ENCODE data around the gene HIF1AN.

HIF1AN gene

DNA sequence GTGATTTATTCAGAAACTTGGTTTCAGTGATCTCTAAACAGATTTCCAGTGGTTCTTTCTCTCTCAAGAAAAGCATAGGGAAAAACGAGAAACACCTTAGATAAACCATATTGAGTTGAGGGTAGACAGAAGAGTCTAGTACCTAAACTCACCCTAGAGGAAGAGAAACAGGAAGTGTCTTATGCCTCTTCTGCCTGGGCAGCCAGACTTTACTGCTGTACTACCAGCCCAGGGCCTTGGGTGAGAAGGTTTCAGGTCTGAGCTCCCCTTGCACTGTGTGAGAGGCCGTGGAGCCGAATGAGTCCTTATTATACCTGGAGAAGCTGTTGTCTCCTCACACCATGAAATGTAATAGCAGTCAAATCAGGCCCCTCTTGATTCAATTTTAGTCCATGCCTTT is 18.2 kb downstream of the HIF1AN start:
- TF ChIP-seq SPI1 (IDR thresholded peaks at IDR 0.05; ENCODE audit: low read depth, low read length) (peak; percentile 51), PAX5 (IDR thresholded peaks at IDR 0.05; ENCODE audit: insufficient read depth, low read length, severe bottlenecking) (no peak), TAF1 (IDR thresholded peaks at IDR 0.05; ENCODE audit: low read depth, low read length) (no peak)
- FAIRE-seq (no peak), DNase-seq (ENCODE audit: insufficient read length, low spot score) (no peak)

DNA sequence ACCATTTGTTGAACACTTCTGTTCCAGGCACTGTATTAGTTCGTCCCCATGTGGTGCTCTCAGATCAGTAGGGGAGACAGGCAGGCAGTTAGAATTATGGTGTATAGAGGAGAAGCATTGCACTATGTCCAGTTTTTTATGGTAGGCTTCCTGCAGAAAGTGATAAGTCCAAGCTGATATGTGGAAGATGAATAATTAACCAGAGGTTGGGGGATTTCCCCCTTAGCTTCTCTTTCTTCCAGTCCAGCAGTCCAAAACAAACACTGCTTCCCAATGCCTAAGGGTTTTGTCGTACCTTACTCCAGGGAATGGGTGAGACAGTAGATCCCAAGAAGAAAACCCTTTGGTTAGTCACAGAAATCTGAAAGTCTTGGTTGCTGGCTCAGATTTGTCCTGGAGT is 19.2 kb downstream of the HIF1AN start:
- TF ChIP-seq PAX5 (IDR thresholded peaks at IDR 0.05; ENCODE audit: insufficient read depth, low read length, severe bottlenecking) = no peak
- no peak for TF ChIP-seq POU2F2 (IDR thresholded peaks at IDR 0.05; ENCODE audit: low read depth, low read length)
- no peak for TF ChIP-seq POLR2AphosphoS5 (IDR thresholded peaks at IDR 0.05; ENCODE audit: low read depth, low read length)
- no peak for TF ChIP-seq TAF1 (IDR thresholded peaks at IDR 0.05; ENCODE audit: low read depth, low read length)
- no peak for TF ChIP-seq SPI1 (IDR thresholded peaks at IDR 0.05; ENCODE audit: low read depth, low read length)
- no peak for TF ChIP-seq POLR2A (IDR thresholded peaks at IDR 0.05; ENCODE audit: low read depth, low read length)
- FAIRE-seq (no peak), DNase-seq (ENCODE audit: insufficient read length, low spot score) (no peak)

DNA sequence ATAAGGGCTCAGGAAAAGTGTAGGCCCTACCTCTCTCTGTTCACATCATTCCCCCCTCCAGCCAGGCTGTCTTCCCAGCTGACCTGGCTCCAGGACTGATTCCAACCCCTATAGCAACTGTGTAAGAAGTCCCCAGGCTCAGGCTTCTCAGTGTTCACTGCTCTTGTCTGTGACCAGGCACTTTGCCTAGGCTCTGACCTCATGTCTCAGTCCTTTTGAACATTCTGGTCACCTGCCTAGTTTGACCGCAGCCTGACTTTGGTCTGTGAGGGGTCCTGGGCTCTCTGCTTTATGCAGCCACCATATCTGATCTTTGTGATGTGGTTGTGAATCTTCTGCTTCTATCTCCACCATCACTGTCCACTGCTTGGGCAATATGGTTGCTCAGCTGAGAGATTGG is 24.5 kb downstream of the HIF1AN start:
- TF ChIP-seq POLR2AphosphoS5 (IDR thresholded peaks at IDR 0.05; ENCODE audit: low read depth, low read length) = no peak
- TF ChIP-seq POU2F2 (IDR thresholded peaks at IDR 0.05; ENCODE audit: low read depth, low read length) = no peak
- TF ChIP-seq PAX5 (IDR thresholded peaks at IDR 0.05; ENCODE audit: insufficient read depth, low read length, severe bottlenecking) = no peak
- TF ChIP-seq POLR2A (IDR thresholded peaks at IDR 0.05; ENCODE audit: low read depth, low read length) = no peak
- TF ChIP-seq TAF1 (IDR thresholded peaks at IDR 0.05; ENCODE audit: low read depth, low read length) = no peak
- no peak for FAIRE-seq
- DNase-seq (ENCODE audit: insufficient read length, low spot score) = no peak

DNA sequence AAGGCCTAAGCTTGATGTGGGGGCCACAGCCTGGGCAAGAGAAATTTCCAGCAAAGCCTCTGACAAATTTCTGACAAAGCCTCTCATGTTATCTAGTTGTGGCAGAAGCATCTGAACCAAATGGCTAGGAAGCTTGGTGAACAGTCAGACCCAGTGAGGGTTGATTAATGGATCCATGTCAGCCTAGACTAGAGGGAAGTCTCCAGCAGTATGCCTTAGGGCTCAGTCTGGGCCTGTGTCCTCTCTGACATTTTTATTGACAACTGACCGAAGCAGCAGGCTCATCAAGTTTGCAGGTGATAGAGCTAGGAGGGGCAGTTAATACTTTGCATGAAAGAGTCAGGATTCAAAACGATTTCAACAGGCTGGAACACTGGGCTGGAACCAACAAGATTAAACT is 25.3 kb downstream of the HIF1AN start:
- no peak for FAIRE-seq
- TF ChIP-seq POU2F2 (IDR thresholded peaks at IDR 0.05; ENCODE audit: low read depth, low read length) = no peak
- TF ChIP-seq POLR2A (IDR thresholded peaks at IDR 0.05; ENCODE audit: low read depth, low read length) = no peak

DNA sequence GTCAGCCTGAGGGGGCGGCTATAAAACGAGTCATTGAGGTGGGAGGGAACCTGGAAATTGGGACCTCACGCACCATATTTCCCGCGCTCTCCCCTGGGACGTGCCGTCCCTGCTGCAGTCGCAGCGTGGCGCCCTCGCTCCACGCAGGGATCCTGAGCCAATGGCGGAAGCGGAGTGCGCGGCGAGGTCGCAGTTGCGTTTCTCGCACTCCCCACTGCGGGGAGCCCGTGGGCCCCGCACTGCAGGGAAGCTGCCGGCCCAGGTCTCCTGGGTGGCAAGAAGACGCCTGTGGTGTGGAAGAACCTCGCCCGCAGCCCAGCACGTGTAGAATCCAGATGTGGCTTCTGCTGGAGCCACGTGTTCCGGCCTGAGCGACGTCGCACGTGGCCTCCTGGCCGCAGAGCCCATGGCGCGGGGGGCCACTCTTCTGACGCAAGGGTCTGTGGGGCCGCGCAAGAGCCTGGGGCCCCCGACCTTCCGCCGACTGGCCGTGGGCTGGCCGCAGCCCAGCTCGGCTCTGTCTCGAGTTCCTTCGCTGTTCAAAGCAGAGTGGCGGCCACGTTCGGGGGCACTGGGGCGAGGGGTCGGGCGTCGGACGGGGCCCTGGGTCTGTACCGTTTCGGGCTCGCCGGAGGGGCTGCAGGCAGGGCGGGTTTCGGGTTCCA is 26.4 kb downstream of the HIF1AN start:
- DNase-seq (ENCODE audit: insufficient read length, low spot score) = peak; percentile 73
- peak; percentile 89 for FAIRE-seq
- TF ChIP-seq PAX5 (IDR thresholded peaks at IDR 0.05; ENCODE audit: insufficient read depth, low read length, severe bottlenecking) = no peak

More for the DNA sequence above, 25.3 kb downstream of the HIF1AN start:
- DNase-seq (ENCODE audit: insufficient read length, low spot score) = no peak

DNA sequence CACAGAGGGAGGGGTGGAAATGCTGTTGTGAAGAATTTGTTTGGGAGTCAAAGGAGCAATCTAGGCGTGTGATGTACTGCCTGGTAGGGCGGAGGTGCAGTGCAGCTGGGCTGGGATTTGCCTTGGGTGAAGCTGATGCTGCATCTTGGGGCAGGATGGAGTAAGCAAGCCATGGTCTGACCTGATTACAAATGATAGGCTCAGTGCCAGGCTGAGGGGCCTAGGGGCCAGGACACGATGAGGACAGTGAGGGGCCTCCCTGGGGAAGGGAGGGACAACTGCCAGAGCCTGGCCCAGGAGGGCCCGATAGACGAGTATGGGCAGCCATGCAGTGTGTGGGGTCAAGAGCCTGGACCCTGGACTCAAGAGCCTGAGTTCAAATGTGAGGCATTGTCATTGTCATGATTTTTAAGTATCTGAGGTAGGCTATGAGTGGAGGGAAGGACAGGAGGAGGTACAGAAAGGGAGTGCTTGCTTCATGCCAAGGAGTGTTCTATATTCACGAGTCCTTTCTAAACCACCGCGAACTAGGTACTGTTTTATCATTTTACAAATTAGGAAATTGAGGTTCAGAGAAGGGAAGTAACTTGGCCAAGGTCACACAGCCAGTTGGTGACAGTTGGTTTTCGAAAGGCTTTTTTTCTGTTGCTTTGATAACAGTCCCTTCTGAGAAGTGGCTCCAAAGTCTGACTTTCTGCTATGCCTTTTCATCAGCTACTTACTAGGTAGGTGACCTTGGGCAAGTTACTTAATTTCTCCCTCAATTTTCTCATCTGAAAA is 29.7 kb downstream of the HIF1AN start:
- no peak for TF ChIP-seq PAX5 (IDR thresholded peaks at IDR 0.05; ENCODE audit: insufficient read depth, low read length, severe bottlenecking)
- no peak for TF ChIP-seq SPI1 (IDR thresholded peaks at IDR 0.05; ENCODE audit: low read depth, low read length)
- TF ChIP-seq TAF1 (IDR thresholded peaks at IDR 0.05; ENCODE audit: low read depth, low read length) = no peak
- no peak for TF ChIP-seq POLR2AphosphoS5 (IDR thresholded peaks at IDR 0.05; ENCODE audit: low read depth, low read length)
- no peak for TF ChIP-seq POU2F2 (IDR thresholded peaks at IDR 0.05; ENCODE audit: low read depth, low read length)
- TF ChIP-seq POLR2A (IDR thresholded peaks at IDR 0.05; ENCODE audit: low read depth, low read length) = no peak
- no peak for DNase-seq (ENCODE audit: insufficient read length, low spot score)
- no peak for FAIRE-seq

DNA sequence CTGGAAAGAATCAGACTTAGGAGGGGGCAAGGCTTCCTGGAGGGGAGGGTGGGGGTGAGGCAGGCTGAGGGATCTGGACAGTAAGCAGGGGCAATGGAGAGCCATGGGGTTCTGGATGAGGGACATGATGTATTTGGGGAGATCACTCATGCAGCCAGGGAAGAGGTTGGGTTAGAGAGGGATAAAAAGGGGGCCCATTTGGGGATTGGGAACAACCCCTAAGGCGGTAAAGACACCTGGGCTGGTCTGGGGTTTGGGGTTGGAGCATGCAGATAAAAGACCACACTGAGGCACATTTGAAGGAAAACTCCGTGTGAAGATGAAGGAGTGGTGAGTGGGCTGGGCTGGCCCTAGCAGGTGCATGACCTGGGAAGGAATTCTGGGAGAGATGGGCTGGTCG is 30.8 kb downstream of the HIF1AN start:
- TF ChIP-seq POLR2A (IDR thresholded peaks at IDR 0.05; ENCODE audit: low read depth, low read length) (no peak), POU2F2 (IDR thresholded peaks at IDR 0.05; ENCODE audit: low read depth, low read length) (no peak), TAF1 (IDR thresholded peaks at IDR 0.05; ENCODE audit: low read depth, low read length) (no peak), PAX5 (IDR thresholded peaks at IDR 0.05; ENCODE audit: insufficient read depth, low read length, severe bottlenecking) (no peak), SPI1 (IDR thresholded peaks at IDR 0.05; ENCODE audit: low read depth, low read length) (no peak), POLR2AphosphoS5 (IDR thresholded peaks at IDR 0.05; ENCODE audit: low read depth, low read length) (no peak)
- FAIRE-seq (no peak), DNase-seq (ENCODE audit: insufficient read length, low spot score) (no peak)

DNA sequence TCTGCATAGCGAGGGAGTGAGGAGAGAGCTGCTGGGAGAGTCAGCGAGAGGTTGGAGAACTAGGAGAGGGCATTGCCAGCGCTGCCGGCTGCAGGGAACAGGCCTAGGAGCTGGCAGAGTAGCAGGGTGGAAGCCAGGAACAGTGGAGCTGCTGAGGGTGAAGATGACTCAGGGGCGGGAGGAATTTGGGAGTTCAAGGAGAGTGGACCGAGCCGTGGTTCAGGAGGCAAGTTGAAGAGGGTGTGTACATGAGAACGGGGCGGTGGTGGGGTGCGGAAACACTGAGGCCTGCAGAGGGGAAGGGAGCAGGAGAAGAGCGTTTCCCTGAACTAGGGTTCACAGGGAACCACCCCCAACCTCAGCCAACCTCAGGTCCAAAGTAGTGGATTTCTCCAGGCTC is 31.5 kb downstream of the HIF1AN start:
- DNase-seq (ENCODE audit: insufficient read length, low spot score) = no peak
- no peak for TF ChIP-seq PAX5 (IDR thresholded peaks at IDR 0.05; ENCODE audit: insufficient read depth, low read length, severe bottlenecking)
- TF ChIP-seq POLR2A (IDR thresholded peaks at IDR 0.05; ENCODE audit: low read depth, low read length) = no peak
- no peak for TF ChIP-seq SPI1 (IDR thresholded peaks at IDR 0.05; ENCODE audit: low read depth, low read length)
- TF ChIP-seq POU2F2 (IDR thresholded peaks at IDR 0.05; ENCODE audit: low read depth, low read length) = no peak
- TF ChIP-seq POLR2AphosphoS5 (IDR thresholded peaks at IDR 0.05; ENCODE audit: low read depth, low read length) = no peak
- no peak for TF ChIP-seq TAF1 (IDR thresholded peaks at IDR 0.05; ENCODE audit: low read depth, low read length)
- no peak for FAIRE-seq

DNA sequence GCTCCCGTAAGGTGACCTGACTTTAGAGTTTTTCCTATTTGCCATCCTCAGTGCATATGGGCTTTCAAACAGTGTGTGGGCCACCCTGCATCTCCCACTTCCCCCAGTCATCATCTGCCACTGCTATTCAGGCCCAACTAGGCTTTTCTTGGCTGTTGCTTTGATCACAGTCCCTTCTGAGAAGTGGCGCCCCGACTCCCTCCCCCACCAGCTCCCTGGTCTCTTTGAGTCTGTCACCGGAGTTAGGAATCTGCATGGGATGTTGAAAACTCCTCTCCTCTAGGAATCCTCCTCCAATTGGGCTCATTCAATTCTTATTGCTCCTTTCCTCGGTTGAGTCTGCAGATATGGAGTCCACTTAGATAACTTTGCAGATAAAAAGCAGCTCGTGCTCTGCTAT is 32.1 kb downstream of the HIF1AN start:
- no peak for TF ChIP-seq POLR2AphosphoS5 (IDR thresholded peaks at IDR 0.05; ENCODE audit: low read depth, low read length)
- TF ChIP-seq TAF1 (IDR thresholded peaks at IDR 0.05; ENCODE audit: low read depth, low read length) = no peak
- no peak for TF ChIP-seq PAX5 (IDR thresholded peaks at IDR 0.05; ENCODE audit: insufficient read depth, low read length, severe bottlenecking)
- TF ChIP-seq POU2F2 (IDR thresholded peaks at IDR 0.05; ENCODE audit: low read depth, low read length) = no peak
- no peak for TF ChIP-seq POLR2A (IDR thresholded peaks at IDR 0.05; ENCODE audit: low read depth, low read length)
- no peak for TF ChIP-seq SPI1 (IDR thresholded peaks at IDR 0.05; ENCODE audit: low read depth, low read length)
- FAIRE-seq (no peak), DNase-seq (ENCODE audit: insufficient read length, low spot score) (no peak)

DNA sequence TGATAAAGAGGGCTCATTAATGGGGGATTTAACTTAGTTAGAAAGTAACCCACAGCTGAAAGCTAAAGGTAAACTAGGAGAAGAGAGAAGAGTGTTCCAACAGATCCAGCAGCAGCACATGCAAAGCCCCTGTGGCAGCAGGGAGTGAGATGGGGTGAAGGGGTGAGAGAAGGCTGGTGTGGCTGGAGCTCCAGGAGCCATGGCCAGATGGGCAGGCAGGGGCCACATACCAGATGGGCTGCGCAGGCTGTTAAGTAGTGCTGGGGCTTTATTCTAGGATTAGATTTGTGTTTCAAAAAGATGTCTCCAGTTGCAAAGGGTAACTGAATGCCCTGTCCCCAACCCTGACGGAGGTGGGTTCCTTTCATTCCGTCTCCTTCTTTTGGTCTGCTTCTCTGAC is 33.2 kb downstream of the HIF1AN start:
- no peak for FAIRE-seq
- TF ChIP-seq POU2F2 (IDR thresholded peaks at IDR 0.05; ENCODE audit: low read depth, low read length) (no peak), PAX5 (IDR thresholded peaks at IDR 0.05; ENCODE audit: insufficient read depth, low read length, severe bottlenecking) (no peak), POLR2A (IDR thresholded peaks at IDR 0.05; ENCODE audit: low read depth, low read length) (no peak), TAF1 (IDR thresholded peaks at IDR 0.05; ENCODE audit: low read depth, low read length) (no peak), POLR2AphosphoS5 (IDR thresholded peaks at IDR 0.05; ENCODE audit: low read depth, low read length) (no peak), SPI1 (IDR thresholded peaks at IDR 0.05; ENCODE audit: low read depth, low read length) (no peak)
- no peak for DNase-seq (ENCODE audit: insufficient read length, low spot score)

Measured in GM12891 (cell line).